Upper lobe of left lung (tissue), 6 donors: ENCODE data around the gene GSK3A. TPM values are rescaled to one million over a fixed set of nuclear protein-coding genes. Genes with fewer than 3 reads are reported as not detected.

Source experiments
- ATAC-seq, 2 donors: fragments of 200-7000 bp; cut with Tn5 transposase; one replicate each; pipeline ENCODE4 v1.9.1; 2022; ENCODE audit warnings: mild to moderate bottlenecking in 2 of 2, moderate library complexity in 2 of 2; ENCODE audit not compliant: low FRiP score in 2 of 2
- DNase-seq, 2 donors: peaks; one replicate each; pipeline ENCODE4 v3.0.0-alpha.2; 2019 to 2020
- H3K27ac ChIP-seq, 4 donors: fragments of 200-600 bp; sonication (generic); one replicate each; pipeline ENCODE4 v1.5.1; 2016 to 2019
- H3K27me3 ChIP-seq, 4 donors: fragments of 200-600 bp; sonication (generic); one replicate each; pipeline ENCODE4 v1.5.1; 2017 to 2019
- H3K36me3 ChIP-seq, 4 donors: fragments of 200-600 bp; sonication (generic); one replicate each; pipeline ENCODE4 v1.5.1; 2016 to 2019
- H3K4me1 ChIP-seq, 4 donors: fragments of 200-600 bp; sonication (generic); one replicate each; pipeline ENCODE4 v1.5.1; 2018 to 2019
- H3K4me3 ChIP-seq, 4 donors: fragments of 200-600 bp; sonication (generic); one replicate each; pipeline ENCODE4 v1.5.1; 2017 to 2019; ENCODE audit warnings: mild to moderate bottlenecking in 2 of 4, moderate library complexity in 1 of 4
- H3K9me3 ChIP-seq, 4 donors: fragments of 200-600 bp; sonication (generic); one replicate each; pipeline ENCODE4 v1.5.1; 2018 to 2019
- EP300 ChIP-seq, 4 donors: sonication (generic); formaldehyde crosslinking; IDR thresholded peaks; one replicate each; pipeline ENCODE4 v1.5.1; 2017; ENCODE audit warnings: antibody characterized with exemption in 4 of 4, control low read depth in 2 of 4
- POLR2A ChIP-seq, 4 donors: fragments of 450-650 bp; IDR thresholded peaks; one replicate each; pipeline ENCODE4 v1.5.1; 2016 to 2017; ENCODE audit warnings: antibody characterized with exemption in 4 of 4, mild to moderate bottlenecking in 2 of 4
- POLR2AphosphoS5 ChIP-seq, 2 donors: sonication (generic); formaldehyde crosslinking; IDR thresholded peaks; one replicate each; pipeline ENCODE4 v1.5.1; 2017; ENCODE audit warnings: antibody characterized with exemption in 2 of 2
- WGBS, 2 donors: methylation state at CpG; one replicate each; pipeline ENCODE4 v1.1.5; 2017 to 2018; 5-methylcytosine and 5-hydroxymethylcytosine counted together
- total RNA-seq, 6 donors: library from RNA; depleted of rRNA in 4 of 6; stranded (reverse); fragments of >200 nt in 4 of 6; gene quantifications; one replicate each; pipeline versions ENCODE4 v1.1.0 to v1.2.1, GENCODE V29; 2016 to 2021
- TF ChIP-seq, protein P1 (sequence below), 6 experiments: fragments of 450-650 bp in 4 of 6; fragments of 200-600 bp in 2 of 6; sonication (generic) in 2 of 6; IDR thresholded peaks; one replicate each; pipeline ENCODE4 v1.5.1; 2016 to 2019; ENCODE audit warnings: antibody characterized with exemption in 6 of 6
- donor health status: DM: no; HTN: no; CAD: no; lungs with moderate emphysema.
- donor health status: DM: no; HTN: yes; CAD: no; lungs with severe emphysema.

The GSK3A gene
- 10 to 100 TPM; 33.2 to 46.9 (median 39.1) TPM for total RNA-seq

DNA sequence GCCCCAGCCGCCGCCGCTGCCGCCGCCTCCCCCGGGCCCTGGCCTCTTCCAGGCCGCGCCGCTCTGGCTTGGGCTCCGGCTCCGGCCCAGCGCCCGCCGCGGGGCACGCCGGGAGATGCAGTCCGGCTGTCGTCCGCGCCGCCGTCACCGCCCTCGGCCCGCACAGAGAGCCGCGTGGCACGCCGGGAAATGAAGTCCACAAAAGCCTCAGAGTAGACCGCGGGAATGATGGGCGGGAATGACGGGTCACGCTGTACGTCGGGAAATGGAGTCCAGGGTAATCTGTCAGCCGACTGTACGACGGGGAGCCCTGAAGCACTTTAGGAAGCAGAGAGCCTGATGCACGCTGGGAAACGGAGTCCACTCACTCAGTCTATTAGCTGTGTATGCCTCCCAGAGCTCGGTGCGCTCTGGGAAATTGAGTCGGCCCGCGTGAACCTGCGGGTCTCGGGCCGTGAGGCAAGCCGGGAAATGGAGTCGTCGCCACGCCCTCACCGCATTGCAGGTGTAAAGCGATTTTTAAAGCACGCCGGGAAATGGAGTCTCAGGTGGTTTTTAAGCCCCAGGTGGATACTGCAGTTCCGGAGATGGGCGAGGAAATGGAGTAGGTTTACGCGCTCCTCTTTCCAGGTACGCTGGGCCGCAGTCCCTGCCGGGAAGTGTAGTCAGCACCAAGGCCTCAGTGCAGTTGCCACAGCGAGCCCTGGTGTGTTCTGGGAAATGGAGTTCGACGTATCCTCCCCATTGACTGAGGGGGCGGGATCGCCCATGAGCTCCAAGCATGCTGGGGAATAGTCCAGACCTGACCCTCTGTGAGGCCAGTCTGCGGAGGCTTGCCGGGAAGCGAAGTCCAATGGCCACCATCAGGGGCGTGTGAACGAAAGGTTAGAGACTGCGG is at the start of gene GSK3A:
Gene GSK3A (minus strand): TSS at position 91 of the 898 bp plus-strand sequence. CDS start 137 bp downstream, outside the sequence.
- 1% methylated on average over 38 to 64 of the region's 76 CpGs for WGBS, 2 donors

DNA sequence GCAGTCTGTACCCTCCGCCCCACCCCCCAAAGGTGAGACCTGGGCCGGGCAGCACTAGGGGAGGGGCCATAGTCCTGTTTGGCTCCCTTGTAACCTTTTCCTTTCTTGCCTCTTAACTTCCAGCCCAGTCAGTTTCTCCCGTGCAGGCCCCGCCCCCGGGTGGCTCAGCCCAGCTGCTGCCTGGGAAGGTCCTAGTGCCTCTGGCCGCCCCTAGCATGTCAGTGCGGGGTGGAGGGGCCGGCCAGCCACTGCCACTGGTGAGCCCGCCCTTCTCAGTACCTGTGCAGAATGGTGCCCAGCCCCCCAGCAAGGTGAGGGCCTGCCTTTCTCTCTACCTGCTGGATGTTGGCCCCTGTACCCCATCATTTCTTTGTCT is 49.0 kb upstream of the GSK3A start:
- H3K4me1 ChIP-seq = peaks cover 0 to 5% (median 2%) of the 10 kb centered on the region in 4 donors
- H3K4me3 ChIP-seq = no peak overlapping the region
- no peaks in the 10 kb centered on the region for H3K27me3 ChIP-seq
- no peaks in the 10 kb centered on the region for H3K9me3 ChIP-seq
- no peak overlapping the region for H3K27ac ChIP-seq
- peaks cover 27 to 91% (median 84%) of the 10 kb centered on the region in 4 donors for H3K36me3 ChIP-seq
- DNase-seq (peak in 1 of 2 donors; percentile 82), ATAC-seq (no peak)
- 74 to 91% methylated on average over 4 to 6 of the region's 9 CpGs for WGBS, 2 donors
- TF ChIP-seq POLR2AphosphoS5 (IDR thresholded peaks at IDR 0.05) = no peak
- no peak for TF ChIP-seq POLR2A (IDR thresholded peaks at IDR 0.05)
- TF ChIP-seq, protein P1, sequence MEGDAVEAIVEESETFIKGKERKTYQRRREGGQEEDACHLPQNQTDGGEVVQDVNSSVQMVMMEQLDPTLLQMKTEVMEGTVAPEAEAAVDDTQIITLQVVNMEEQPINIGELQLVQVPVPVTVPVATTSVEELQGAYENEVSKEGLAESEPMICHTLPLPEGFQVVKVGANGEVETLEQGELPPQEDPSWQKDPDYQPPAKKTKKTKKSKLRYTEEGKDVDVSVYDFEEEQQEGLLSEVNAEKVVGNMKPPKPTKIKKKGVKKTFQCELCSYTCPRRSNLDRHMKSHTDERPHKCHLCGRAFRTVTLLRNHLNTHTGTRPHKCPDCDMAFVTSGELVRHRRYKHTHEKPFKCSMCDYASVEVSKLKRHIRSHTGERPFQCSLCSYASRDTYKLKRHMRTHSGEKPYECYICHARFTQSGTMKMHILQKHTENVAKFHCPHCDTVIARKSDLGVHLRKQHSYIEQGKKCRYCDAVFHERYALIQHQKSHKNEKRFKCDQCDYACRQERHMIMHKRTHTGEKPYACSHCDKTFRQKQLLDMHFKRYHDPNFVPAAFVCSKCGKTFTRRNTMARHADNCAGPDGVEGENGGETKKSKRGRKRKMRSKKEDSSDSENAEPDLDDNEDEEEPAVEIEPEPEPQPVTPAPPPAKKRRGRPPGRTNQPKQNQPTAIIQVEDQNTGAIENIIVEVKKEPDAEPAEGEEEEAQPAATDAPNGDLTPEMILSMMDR (IDR thresholded peaks at IDR 0.05) = no peak
- no peak for TF ChIP-seq EP300 (IDR thresholded peaks at IDR 0.05)

More for the DNA sequence above, at the start of gene GSK3A:
- H3K27me3 ChIP-seq = no peaks in the 10 kb centered on the region
- H3K4me3 ChIP-seq = peak within 1 kb of the TSS; percentile 46 to 98 (median 92)
- H3K4me1 ChIP-seq = peaks cover 29 to 62% (median 42%) of the 10 kb centered on the region in 4 donors
- DNase-seq = peak; percentile 99
- peak within 1 kb of the TSS; percentile 85 to 96 (median 91) for H3K27ac ChIP-seq
- peak; percentile 93 to 96 for ATAC-seq
- H3K9me3 ChIP-seq = no peaks in the 10 kb centered on the region
- H3K36me3 ChIP-seq = peaks cover 0 to 21% (median 2%) of the 10 kb centered on the region in 4 donors
- TF ChIP-seq POLR2A (IDR thresholded peaks at IDR 0.05) (peak in 3 of 4 donors; percentile 48 to 92 (median 86)), EP300 (IDR thresholded peaks at IDR 0.05) (peak in 1 of 4 donors; percentile 56), POLR2AphosphoS5 (IDR thresholded peaks at IDR 0.05) (peak; percentile 87 to 97)
- TF ChIP-seq, protein P1 (IDR thresholded peaks at IDR 0.05) = peak in 3 of 6 experiments; percentile 13 to 16 (median 13)

DNA sequence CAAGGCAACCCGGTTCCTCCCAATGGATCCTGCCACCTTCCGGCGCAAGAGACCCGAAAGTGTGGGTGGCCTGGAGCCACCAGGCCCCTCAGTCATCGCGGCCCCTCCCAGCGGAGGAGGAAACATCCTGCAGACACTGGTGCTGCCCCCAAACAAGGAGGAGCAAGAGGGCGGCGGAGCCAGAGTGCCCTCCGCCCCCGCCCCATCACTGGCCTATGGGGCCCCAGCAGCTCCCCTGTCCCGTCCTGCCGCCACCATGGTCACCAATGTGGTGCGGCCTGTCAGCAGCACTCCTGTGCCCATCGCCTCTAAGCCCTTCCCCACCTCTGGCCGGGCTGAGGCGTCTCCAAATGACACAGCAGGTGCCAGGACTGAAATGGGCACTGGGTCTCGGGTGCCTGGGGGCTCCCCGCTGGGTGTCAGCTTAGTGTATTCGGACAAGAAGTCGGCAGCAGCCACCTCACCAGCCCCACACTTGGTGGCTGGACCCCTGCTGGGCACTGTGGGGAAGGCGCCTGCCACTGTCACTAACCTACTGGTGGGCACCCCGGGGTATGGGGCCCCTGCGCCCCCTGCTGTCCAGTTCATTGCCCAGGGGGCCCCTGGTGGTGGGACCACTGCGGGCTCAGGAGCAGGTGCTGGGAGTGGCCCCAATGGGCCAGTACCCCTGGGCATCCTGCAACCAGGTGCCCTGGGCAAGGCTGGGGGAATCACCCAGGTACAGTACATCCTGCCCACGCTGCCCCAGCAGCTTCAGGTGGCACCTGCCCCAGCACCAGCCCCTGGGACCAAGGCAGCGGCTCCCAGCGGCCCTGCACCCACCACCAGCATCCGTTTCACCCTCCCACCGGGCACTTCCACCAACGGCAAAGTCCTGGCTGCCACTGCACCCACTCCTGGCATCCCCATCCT is 48.4 kb upstream of the GSK3A start:
- TF ChIP-seq, protein P1 (IDR thresholded peaks at IDR 0.05) = peak; percentile 38 to 62 (median 54)
- TF ChIP-seq POLR2AphosphoS5 (IDR thresholded peaks at IDR 0.05) (no peak), EP300 (IDR thresholded peaks at IDR 0.05) (no peak)
- DNase-seq = peak in 1 of 2 donors; percentile 83
- no peak overlapping the region for H3K4me3 ChIP-seq
- peaks cover 27 to 91% (median 84%) of the 10 kb centered on the region in 4 donors for H3K36me3 ChIP-seq
- no peak overlapping the region for H3K27ac ChIP-seq
- ATAC-seq = peak in 1 of 2 donors; percentile 21
- peaks cover 6 to 12% (median 9%) of the 10 kb centered on the region in 4 donors for H3K4me1 ChIP-seq
- no peaks in the 10 kb centered on the region for H3K9me3 ChIP-seq
- whole genome bisulfite sequencing, 2 donors = 86 to 90% methylated on average over 18 to 24 of the region's 31 CpGs
- H3K27me3 ChIP-seq = no peaks in the 10 kb centered on the region

DNA sequence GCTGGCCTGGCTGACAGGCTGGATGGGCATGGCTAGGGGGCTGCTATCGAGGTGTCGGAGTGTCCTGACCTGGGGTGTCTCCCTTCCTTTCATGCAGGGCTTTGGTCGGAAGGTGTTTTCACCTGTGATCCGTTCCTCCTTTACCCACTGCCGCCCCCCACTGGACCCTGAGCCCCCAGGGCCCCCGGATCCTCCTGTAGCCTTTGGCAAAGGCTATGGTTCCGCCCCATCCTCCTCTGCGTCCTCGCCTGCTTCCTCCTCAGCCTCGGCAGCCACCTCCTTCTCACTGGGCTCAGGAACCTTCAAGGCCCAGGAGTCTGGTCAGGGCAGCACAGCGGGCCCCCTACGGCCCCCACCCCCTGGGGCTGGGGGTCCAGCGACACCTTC is 47.7 kb upstream of the GSK3A start:
- 88 to 91% methylated on average over 12 to 13 of the region's 13 CpGs for WGBS, 2 donors
- Histone ChIP-seq H3K9me3 (no peaks in the 10 kb centered on the region), H3K27me3 (no peaks in the 10 kb centered on the region), H3K36me3 (peaks cover 27 to 85% (median 82%) of the 10 kb centered on the region in 4 donors), H3K4me3 (no peak overlapping the region), H3K27ac (no peak overlapping the region), H3K4me1 (peaks cover 12 to 18% (median 15%) of the 10 kb centered on the region in 4 donors)
- DNase-seq (peak in 1 of 2 donors; percentile 57), ATAC-seq (no peak)
- TF ChIP-seq POLR2A (IDR thresholded peaks at IDR 0.05) (no peak), EP300 (IDR thresholded peaks at IDR 0.05) (no peak), POLR2AphosphoS5 (IDR thresholded peaks at IDR 0.05) (no peak)
- TF ChIP-seq, protein P1 (IDR thresholded peaks at IDR 0.05) = no peak
